Fibroblast of lung (primary cell): ENCODE measurements around the gene SPTB. TPM values are rescaled to one million over a fixed set of nuclear protein-coding genes. Genes with fewer than 3 reads are reported as not detected.

Experiments
- DNase-seq, 2 donors: peaks; one replicate each; pipeline versions ENCODE4 v3.0.0 to v3.0.0-alpha.2; 2010; ENCODE audit warnings: low read depth in 2 of 2
- H2AFZ ChIP-seq: 2 replicates; pipeline ENCODE4 v1.5.1; 2012; ENCODE audit warnings: low read length, control low read depth, inconsistent platforms
- H3K27ac ChIP-seq: 2 replicates; pipeline ENCODE4 v1.5.1; 2011; ENCODE audit warnings: low read length, control low read depth; ENCODE audit not compliant: insufficient read depth
- H3K27me3 ChIP-seq: 2 replicates; pipeline ENCODE4 v1.5.1; 2011; ENCODE audit warnings: mild to moderate bottlenecking, low read length; ENCODE audit not compliant: control insufficient read depth, insufficient read depth
- H3K36me3 ChIP-seq: 2 replicates; pipeline ENCODE4 v1.5.1; 2011; ENCODE audit warnings: low read length; ENCODE audit not compliant: control insufficient read depth, insufficient read depth
- H3K4me1 ChIP-seq: 2 replicates; pipeline ENCODE4 v1.5.1; 2011; ENCODE audit warnings: low read length; ENCODE audit not compliant: control insufficient read depth, insufficient read depth; ENCODE audit errors: extremely low read depth
- H3K4me2 ChIP-seq: 2 replicates; pipeline ENCODE4 v1.5.1; 2011; ENCODE audit warnings: low read length, control low read depth; ENCODE audit not compliant: insufficient read depth; ENCODE audit errors: extremely low read depth
- H3K4me3 ChIP-seq, 4 experiments: fragments of 200-600 bp in 1 of 4; sonication (generic) in 1 of 4; replicated peaks in 1 of 4; 2 replicates each; pipeline ENCODE4 v1.5.1; 2011 to 2016; ENCODE audit warnings: low read length in 4 of 4, low read depth in 3 of 4, mild to moderate bottlenecking in 3 of 4, control low read depth in 2 of 4, inconsistent platforms in 1 of 4, mixed read lengths in 1 of 4; ENCODE audit not compliant: insufficient read depth in 1 of 4; ENCODE audit errors: control extremely low read depth in 1 of 4
- H3K79me2 ChIP-seq: 2 replicates; pipeline ENCODE4 v1.5.1; 2012; ENCODE audit warnings: mild to moderate bottlenecking, low read length, inconsistent platforms; ENCODE audit not compliant: control insufficient read depth, insufficient read depth
- H3K9ac ChIP-seq: 2 replicates; pipeline ENCODE4 v1.5.1; 2011; ENCODE audit warnings: mild to moderate bottlenecking, low read length, control low read depth; ENCODE audit not compliant: insufficient read depth
- H3K9me3 ChIP-seq: 2 replicates; pipeline ENCODE4 v1.5.1; 2012; ENCODE audit warnings: low read depth, low read length; ENCODE audit not compliant: control insufficient read depth, insufficient read depth
- H4K20me1 ChIP-seq: 2 replicates; pipeline ENCODE4 v1.5.1; 2011; ENCODE audit warnings: low read length; ENCODE audit not compliant: control insufficient read depth, insufficient read depth; ENCODE audit errors: extremely low read depth
- EZH2 ChIP-seq: IDR thresholded peaks from 2 replicates; pipeline ENCODE4 v1.5.1; 2012; ENCODE audit warnings: low read length, control low read depth, mild to moderate bottlenecking; ENCODE audit errors: missing control alignments
- polyA minus RNA-seq: library from RNA; depleted of rRNA, polyadenylated mRNA; stranded (reverse); fragments of >200 nt; gene quantifications from 2 replicates; pipeline ENCODE4 v1.2.3, GENCODE V29; 2011; ENCODE audit warnings: low replicate concordance
- polyA plus RNA-seq, 2 donors: library from polyadenylated mRNA; depleted of rRNA in 1 of 2; stranded (reverse) in 1 of 2; unstranded in 1 of 2; fragments of >200 nt; gene quantifications; 2 replicates each; pipeline ENCODE4 v1.2.1, GENCODE V29; 2011 to 2012; ENCODE audit warnings: missing spikeins in 1 of 2
- total RNA-seq: library from RNA; depleted of rRNA; stranded (reverse); fragments of >200 nt; gene quantifications from 2 replicates; pipeline ENCODE4 v1.2.1, GENCODE V29; 2014
- TF ChIP-seq, protein P1 (sequence below), 2 donors: IDR thresholded peaks in 1 of 2; conservative IDR thresholded peaks in 1 of 2; 1 replicate in 1 of 2; 2 replicates in 1 of 2; pipeline ENCODE4 v1.5.1; 2011 to 2012; ENCODE audit warnings: low read length in 2 of 2, control low read depth in 1 of 2, inconsistent platforms in 1 of 2, low read depth in 1 of 2, mild to moderate bottlenecking in 1 of 2

The SPTB gene
- total RNA-seq: under 0.01 TPM in 1 of 2 replicates, not detected in the other
- 0.01 TPM in 1 of 2 replicates, not detected in the other for polyA plus RNA-seq
- 0.05 TPM in 1 of 2 replicates, not detected in the other for polyA plus RNA-seq (2012)
- polyA minus RNA-seq: not detected in 2 replicates

DNA sequence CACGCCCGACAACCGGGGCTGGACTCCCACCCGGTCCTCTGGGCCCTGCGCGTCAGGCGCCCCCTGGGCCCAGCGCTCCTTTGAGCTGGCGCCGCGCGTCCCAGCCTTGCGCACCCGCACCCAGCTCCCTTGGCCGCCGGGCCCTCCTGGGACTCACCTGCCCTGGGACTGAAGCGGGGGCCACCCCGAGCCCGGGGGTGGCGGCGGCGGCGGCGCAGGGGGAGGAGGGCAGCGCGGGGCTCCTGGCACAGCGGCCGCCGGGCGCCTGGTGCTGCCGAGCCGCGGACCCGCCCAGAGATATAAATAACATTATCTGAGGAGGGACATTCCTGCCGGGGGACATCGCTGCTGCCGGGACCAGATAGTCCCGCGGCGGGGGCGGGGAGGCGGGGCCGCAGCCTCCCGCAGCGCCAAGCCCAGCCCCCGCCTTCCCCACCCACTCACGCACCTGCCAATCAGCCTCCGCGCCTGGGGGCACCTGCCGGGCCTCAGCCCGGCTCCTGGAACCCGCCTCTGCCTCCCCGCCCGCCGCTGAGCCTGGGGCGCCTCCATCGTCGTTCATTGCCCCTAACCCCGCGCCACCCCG, at the start of gene SPTB:
TSS of gene SPTB (minus strand) at position 273 of the 586 bp plus-strand sequence. CDS start 56,813 bp downstream, outside the sequence.
- Histone ChIP-seq H3K9ac (no peak within 1 kb of the TSS), H3K4me2 (peak within 1 kb of the TSS; percentile 23), H3K27ac (no peak within 1 kb of the TSS), H3K9me3 (no peaks in the 10 kb centered on the region), H3K4me1 (no peaks in the 10 kb centered on the region), H3K79me2 (no peaks in the 10 kb centered on the region), H3K36me3 (no peaks in the 10 kb centered on the region), H4K20me1 (no peaks in the 10 kb centered on the region), H3K27me3 (peaks cover 48% of the 10 kb centered on the region), H3K4me3 (peak within 1 kb of the TSS in 3 of 4 experiments; percentile 4 to 38 (median 10)), H2AFZ (peak within 1 kb of the TSS; percentile 23)
- TF ChIP-seq EZH2: no peak
- TF ChIP-seq, protein P1, sequence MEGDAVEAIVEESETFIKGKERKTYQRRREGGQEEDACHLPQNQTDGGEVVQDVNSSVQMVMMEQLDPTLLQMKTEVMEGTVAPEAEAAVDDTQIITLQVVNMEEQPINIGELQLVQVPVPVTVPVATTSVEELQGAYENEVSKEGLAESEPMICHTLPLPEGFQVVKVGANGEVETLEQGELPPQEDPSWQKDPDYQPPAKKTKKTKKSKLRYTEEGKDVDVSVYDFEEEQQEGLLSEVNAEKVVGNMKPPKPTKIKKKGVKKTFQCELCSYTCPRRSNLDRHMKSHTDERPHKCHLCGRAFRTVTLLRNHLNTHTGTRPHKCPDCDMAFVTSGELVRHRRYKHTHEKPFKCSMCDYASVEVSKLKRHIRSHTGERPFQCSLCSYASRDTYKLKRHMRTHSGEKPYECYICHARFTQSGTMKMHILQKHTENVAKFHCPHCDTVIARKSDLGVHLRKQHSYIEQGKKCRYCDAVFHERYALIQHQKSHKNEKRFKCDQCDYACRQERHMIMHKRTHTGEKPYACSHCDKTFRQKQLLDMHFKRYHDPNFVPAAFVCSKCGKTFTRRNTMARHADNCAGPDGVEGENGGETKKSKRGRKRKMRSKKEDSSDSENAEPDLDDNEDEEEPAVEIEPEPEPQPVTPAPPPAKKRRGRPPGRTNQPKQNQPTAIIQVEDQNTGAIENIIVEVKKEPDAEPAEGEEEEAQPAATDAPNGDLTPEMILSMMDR (conservative IDR thresholded peaks at IDR 0.05 in 1 of 2, IDR thresholded peaks at IDR 0.05 in 1 of 2; ENCODE audit: low read depth in 1 of 2, low read length in 2 of 2): no peak
- DNase-seq: no peak

- Histone ChIP-seq H3K4me2 (no peak overlapping the region), H2AFZ (no peak overlapping the region), H3K4me3 (no peak overlapping the region), H3K9ac (no peak overlapping the region), H3K4me1 (no peaks in the 10 kb centered on the region), H3K27me3 (no peaks in the 10 kb centered on the region), H3K9me3 (no peaks in the 10 kb centered on the region), H3K27ac (no peak overlapping the region), H4K20me1 (no peaks in the 10 kb centered on the region), H3K36me3 (peaks cover 3% of the 10 kb centered on the region), H3K79me2 (no peaks in the 10 kb centered on the region)
- no peak for TF ChIP-seq EZH2
- TF ChIP-seq, protein P1 (conservative IDR thresholded peaks at IDR 0.05 in 1 of 2, IDR thresholded peaks at IDR 0.05 in 1 of 2; ENCODE audit: low read depth in 1 of 2, low read length in 2 of 2): no peak
- no peak for DNase-seq
Observed at GRCh38 chr14:64929014-64929359, 49.3 kb upstream of the SPTB start.

DNA sequence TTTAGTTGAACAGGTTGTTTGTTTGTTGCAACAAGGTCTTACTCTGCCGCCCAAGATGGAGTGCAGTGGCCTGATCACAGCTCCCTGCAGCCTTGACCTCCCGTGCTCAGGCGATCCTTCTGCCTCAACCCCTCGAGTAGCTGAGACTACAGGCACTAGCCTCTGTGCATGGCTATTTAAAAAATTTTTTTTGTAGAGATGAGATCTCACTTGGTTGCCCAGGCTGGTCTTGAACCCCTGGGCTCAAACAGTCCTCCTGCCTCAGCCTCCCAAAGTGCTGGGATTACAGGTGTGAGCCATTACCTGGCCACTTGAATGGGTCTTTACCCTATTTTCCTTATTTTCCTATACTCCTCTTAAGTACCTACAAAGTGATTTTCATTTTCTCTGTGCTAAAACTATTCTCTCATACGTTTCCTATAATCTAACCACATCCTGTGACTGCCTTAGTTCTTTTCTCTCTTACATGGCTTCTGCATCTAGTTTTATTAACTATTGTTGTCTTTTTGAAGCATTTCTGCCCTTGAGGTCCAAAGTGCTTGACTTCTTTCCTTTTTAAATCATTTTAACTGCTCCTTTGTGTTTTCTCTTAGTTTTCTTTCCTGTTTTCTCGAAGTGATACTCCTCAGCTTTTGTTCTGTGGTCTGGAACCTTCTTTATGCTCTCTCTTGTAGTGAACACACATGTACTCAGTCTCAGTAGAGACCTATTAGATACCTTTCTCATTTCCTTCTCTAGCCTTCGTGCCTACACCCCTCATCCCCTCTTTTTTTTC, 48.7 kb upstream of the SPTB start:
- no peaks in the 10 kb centered on the region for H4K20me1 ChIP-seq

More for the DNA sequence above, 48.7 kb upstream of the SPTB start:
- no peaks in the 10 kb centered on the region for H3K9me3 ChIP-seq
- no peak overlapping the region for H3K9ac ChIP-seq
- no peak for DNase-seq
- peaks cover 3% of the 10 kb centered on the region for H3K36me3 ChIP-seq
- H3K4me1 ChIP-seq: no peaks in the 10 kb centered on the region
- H3K27me3 ChIP-seq: no peaks in the 10 kb centered on the region
- no peak overlapping the region for H2AFZ ChIP-seq
- H3K27ac ChIP-seq: no peak overlapping the region
- no peaks in the 10 kb centered on the region for H3K79me2 ChIP-seq
- TF ChIP-seq, protein P1 (conservative IDR thresholded peaks at IDR 0.05 in 1 of 2, IDR thresholded peaks at IDR 0.05 in 1 of 2; ENCODE audit: low read depth in 1 of 2, low read length in 2 of 2): no peak
- no peak for TF ChIP-seq EZH2
- H3K4me3 ChIP-seq: no peak overlapping the region
- no peak overlapping the region for H3K4me2 ChIP-seq
